Liver (tissue), 3 donors: Measurements from ENCODE around the gene LAT.

ENCODE experiments used
- CTCF ChIP-seq: fragments of 150-350 bp; IDR thresholded peaks from 2 replicates; pipeline ENCODE4 v1.5.1; 2017; ENCODE audit warnings: improper control_type of control experiment, low read depth, low read length; ENCODE audit not compliant: missing input control
- EGR1 ChIP-seq, 2 donors: IDR thresholded peaks; 2 replicates each; pipeline ENCODE4 v1.6.1; 2016 to 2018; ENCODE audit warnings: antibody characterized with exemption in 2 of 2, low read depth in 2 of 2
- GABPA ChIP-seq, 2 donors: IDR thresholded peaks in 1 of 2; conservative IDR thresholded peaks in 1 of 2; 2 replicates each; pipeline ENCODE4 v1.6.1; 2016; ENCODE audit warnings: antibody characterized with exemption in 2 of 2, mild to moderate bottlenecking in 1 of 2, moderate library complexity in 1 of 2
- JUND ChIP-seq, 2 donors: IDR thresholded peaks; 2 replicates each; pipeline ENCODE4 v1.6.1; 2016; ENCODE audit warnings: antibody characterized with exemption in 2 of 2
- YY1 ChIP-seq: IDR thresholded peaks from 2 replicates; pipeline ENCODE4 v1.6.1; 2016; ENCODE audit warnings: antibody characterized with exemption, mild to moderate bottlenecking
- ZBTB33 ChIP-seq: IDR thresholded peaks from 2 replicates; pipeline ENCODE4 v1.6.1; 2016; ENCODE audit warnings: antibody characterized with exemption
- donor health status: healthy.
- donor health status: healthy.

GRCh38 chr16:28990375-28991040 is 5.7 kb downstream of the LAT start:
- TF ChIP-seq JUND (IDR thresholded peaks at IDR 0.05) (no peak), CTCF (no peak), EGR1 (IDR thresholded peaks at IDR 0.05; ENCODE audit: low read depth in 2 of 2) (no peak), ZBTB33 (no peak), YY1 (no peak), GABPA (IDR thresholded peaks at IDR 0.05 in 1 of 2, conservative IDR thresholded peaks at IDR 0.05 in 1 of 2) (no peak)
